IMR-90 (cell line): ENCODE measurements around the gene EML6. TPM values are rescaled to one million over a fixed set of nuclear protein-coding genes. Genes with fewer than 3 reads are reported as not detected.

Experiments
- ATAC-seq: fragments of 200-7000 bp; cut with Tn5 transposase; 2 replicates; pipeline ENCODE4 v1.9.1; 2020; ENCODE audit warnings: low read depth, mild to moderate bottlenecking, moderate library complexity
- BruUV-seq: library from RNA; stranded (reverse); fragments of 400-500 nt; replicated peaks from 2 replicates; lab custom pipeline; 2021; lab: Mats Ljungman, UMichigan
- CTCF ChIA-PET: fragments of 300-600 bp; formaldehyde crosslinking; extraction: SDS; loops from one replicate; lab custom pipeline; 2021; ENCODE audit warnings: antibody characterized with exemption; lab: Yijun Ruan, JAX
- POLR2A ChIA-PET: fragments of 300-600 bp; sonication (Branson Sonifier 250); formaldehyde crosslinking; loops from one replicate; lab custom pipeline; 2022; ENCODE audit warnings: antibody characterized with exemption; ENCODE audit not compliant: unreplicated experiment; lab: Charles Lee
- DNase-seq: peaks from one replicate; pipeline ENCODE4 v3.0.0; 2013
- H2AFZ ChIP-seq: replicated peaks from 2 replicates; pipeline ENCODE3; 2013; ENCODE audit warnings: low read length, mild to moderate bottlenecking; ENCODE audit not compliant: poor library complexity
- H2AK5ac ChIP-seq: 2 replicates; pipeline ENCODE4 v1.6.1; 2013; ENCODE audit warnings: low read depth, low read length, inconsistent platforms
- H2AK9ac ChIP-seq: replicated peaks from 2 replicates; pipeline ENCODE3; 2013; ENCODE audit warnings: mild to moderate bottlenecking, low read depth, low read length, moderate library complexity; ENCODE audit not compliant: poor library complexity
- H2BK120ac ChIP-seq: 2 replicates; pipeline ENCODE4 v1.6.1; 2013; ENCODE audit warnings: low read depth, low read length, inconsistent platforms
- H2BK15ac ChIP-seq: 3 replicates; pipeline ENCODE4 v1.6.1; 2013; ENCODE audit warnings: low read depth, low read length, inconsistent platforms
- H2BK20ac ChIP-seq: 2 replicates; pipeline ENCODE4 v1.6.1; 2013; ENCODE audit warnings: low read depth, mild to moderate bottlenecking, inconsistent platforms, low read length, moderate library complexity
- H2BK5ac ChIP-seq: 2 replicates; pipeline ENCODE4 v1.6.1; 2013; ENCODE audit warnings: mild to moderate bottlenecking, low read depth, low read length, inconsistent platforms; ENCODE audit not compliant: poor library complexity, severe bottlenecking
- H3K14ac ChIP-seq: replicated peaks from 2 replicates; pipeline ENCODE4 v1.6.1; 2013; ENCODE audit warnings: low read depth, low read length, inconsistent platforms
- H3K18ac ChIP-seq: 2 replicates; pipeline ENCODE4 v1.6.1; 2013; ENCODE audit warnings: low read depth, low read length, control low read depth
- H3K23ac ChIP-seq: 2 replicates; pipeline ENCODE4 v1.6.1; 2013; ENCODE audit warnings: low read depth, low read length, inconsistent platforms
- H3K27ac ChIP-seq: 2 replicates; pipeline ENCODE4 v1.5.1; 2013; ENCODE audit warnings: mild to moderate bottlenecking, control low read depth, low read length; ENCODE audit not compliant: insufficient read depth
- H3K27me3 ChIP-seq: 2 replicates; pipeline ENCODE4 v1.6.1; 2013; ENCODE audit warnings: low read length; ENCODE audit not compliant: control insufficient read depth, insufficient read depth
- H3K36me3 ChIP-seq: 2 replicates; pipeline ENCODE4 v1.6.1; 2013; ENCODE audit warnings: low read length, mixed read lengths; ENCODE audit not compliant: control insufficient read depth, insufficient read depth
- H3K4ac ChIP-seq: 2 replicates; pipeline ENCODE4 v1.6.1; 2013; ENCODE audit warnings: low read depth, low read length, inconsistent platforms
- H3K4me1 ChIP-seq: 2 replicates; pipeline ENCODE4 v1.6.1; 2013; ENCODE audit warnings: low read length, mixed read lengths; ENCODE audit not compliant: control insufficient read depth, insufficient read depth
- H3K4me2 ChIP-seq: 2 replicates; pipeline ENCODE4 v1.6.1; 2013; ENCODE audit warnings: low read depth, mild to moderate bottlenecking, control low read depth, low read length, moderate library complexity
- H3K4me3 ChIP-seq: 2 replicates; pipeline ENCODE4 v1.5.1; 2013; ENCODE audit warnings: low read depth, mild to moderate bottlenecking, control low read depth, low read length, moderate library complexity; ENCODE audit not compliant: insufficient read depth
- H3K56ac ChIP-seq: 2 replicates; pipeline ENCODE4 v1.6.1; 2013; ENCODE audit warnings: low read length, inconsistent platforms; ENCODE audit not compliant: insufficient read depth; ENCODE audit errors: extremely low read depth
- H3K79me1 ChIP-seq, 2 experiments: 2 replicates each; pipeline ENCODE4 v1.6.1; 2013; ENCODE audit warnings: low read length in 2 of 2, inconsistent platforms in 1 of 2, low read depth in 1 of 2
- H3K9ac ChIP-seq: 2 replicates; pipeline ENCODE4 v1.6.1; 2013; ENCODE audit warnings: low read depth, low read length, control low read depth
- H3K9me1 ChIP-seq: 2 replicates; pipeline ENCODE4 v1.6.1; 2013; ENCODE audit warnings: low read length, inconsistent platforms; ENCODE audit not compliant: insufficient read depth
- H3K9me3 ChIP-seq: 2 replicates; pipeline ENCODE4 v1.6.1; 2013; ENCODE audit warnings: low read length; ENCODE audit not compliant: control insufficient read depth, insufficient read depth
- H4K20me1 ChIP-seq: 2 replicates; pipeline ENCODE4 v1.6.1; 2013; ENCODE audit warnings: low read length, inconsistent platforms; ENCODE audit not compliant: insufficient read depth
- H4K5ac ChIP-seq: 2 replicates; pipeline ENCODE4 v1.6.1; 2013; ENCODE audit warnings: mild to moderate bottlenecking, low read depth, low read length, control low read depth
- H4K8ac ChIP-seq, 2 experiments: 2 replicates each; pipeline ENCODE4 v1.6.1; 2013; ENCODE audit warnings: low read depth in 2 of 2, low read length in 2 of 2, control low read depth in 1 of 2, inconsistent platforms in 1 of 2
- H4K91ac ChIP-seq: 2 replicates; pipeline ENCODE4 v1.6.1; 2013; ENCODE audit warnings: low read depth, low read length, inconsistent platforms; ENCODE audit not compliant: insufficient read depth
- BHLHE40 ChIP-seq: fragments of 150-350 bp; IDR thresholded peaks from 2 replicates; pipeline ENCODE4 v1.6.1; 2016; ENCODE audit warnings: mild to moderate bottlenecking, low read depth, low read length
- CEBPB ChIP-seq: IDR thresholded peaks from 2 replicates; pipeline ENCODE4 v1.6.1; 2012; ENCODE audit warnings: low read depth, low read length, improper control_type of control experiment
- WGBS, 2 experiments: methylation state at CpG; one replicate each; pipeline versions ENCODE4 v1.1.5 to v1.1.7; 2013; ENCODE audit warnings: missing lambda C conversion rate in 2 of 2; ENCODE audit not compliant: insufficient read length in 1 of 2; ENCODE audit errors: extremely low coverage in 2 of 2; 5-methylcytosine and 5-hydroxymethylcytosine counted together
- dilution Hi-C: fragments of 300-500 bp; cut with HindIII; formaldehyde crosslinking; loops from one replicate; pipeline ENCODE4 v1.14.3; 2018; ENCODE audit warnings: low sequenced_read_pairs; ENCODE audit not compliant: unreplicated experiment
- in situ Hi-C: fragments of 300-500 bp; cut with MboI; formaldehyde crosslinking; loops from 3 replicates; pipeline ENCODE4 v1.14.3; 2019; ENCODE audit warnings: low sequenced_read_pairs, inconsistent platforms, mixed read lengths
- intact Hi-C: fragments of 100-400 bp; cut with micrococcal nuclease; formaldehyde crosslinking; loops from 2 replicates; pipeline ENCODE4 v1.10.0; 2022
- polyA plus RNA-seq, 3 experiments: library from polyadenylated mRNA; depleted of rRNA; stranded (reverse); fragments of >200 nt; gene quantifications; 2 replicates each; pipeline ENCODE4 v1.2.3, GENCODE V29; 2012; ENCODE audit warnings: low replicate concordance in 1 of 3
- total RNA-seq: library from RNA; depleted of rRNA; stranded (reverse); fragments of >200 nt; gene quantifications from 2 replicates; pipeline ENCODE4 v1.2.3, GENCODE V29; 2012

Gene EML6
- total and polyA plus RNA-seq, 2 of the 4 experiments (the other 2 are of a cell fraction): 0.18 to 0.19 TPM

GRCh38 chr2:54864727-54865126, 141.3 kb downstream of the EML6 start:
- no peak overlapping the region for H3K23ac ChIP-seq
- H2BK120ac ChIP-seq: no peak overlapping the region
- no peak overlapping the region for H3K14ac ChIP-seq
- DNase-seq (no peak), ATAC-seq (no peak)
- H2BK20ac ChIP-seq: no peak overlapping the region
- H2AFZ ChIP-seq: no peak overlapping the region
- POLR2A ChIA-PET: no interaction called here
- no peaks in the 10 kb centered on the region for H3K9me3 ChIP-seq
- TF ChIP-seq CEBPB: peak; percentile 39; the same call in 1 of the 2 replicates
- TF ChIP-seq BHLHE40: no peak
- H3K9ac ChIP-seq: no peak overlapping the region
- H3K9me1 ChIP-seq: peaks cover 4% of the 10 kb centered on the region
- no peaks in the 10 kb centered on the region for H3K79me1 ChIP-seq
- H3K4me2 ChIP-seq: no peak overlapping the region
- no peak overlapping the region for H3K27ac ChIP-seq
- H2AK9ac ChIP-seq: no peak overlapping the region
- H4K91ac ChIP-seq: no peak overlapping the region
- H4K20me1 ChIP-seq: no peaks in the 10 kb centered on the region
- no peak overlapping the region for H2BK5ac ChIP-seq
- H3K36me3 ChIP-seq: no peaks in the 10 kb centered on the region
- in situ Hi-C loops: no loop called here
- H3K18ac ChIP-seq: no peak overlapping the region
- H3K4ac ChIP-seq: no peak overlapping the region
- H4K8ac ChIP-seq: no peak overlapping the region
- no CpG with 5 or more reads among the region's 5 CpGs for WGBS, 2 experiments
- CTCF ChIA-PET: no interaction called here
- H4K5ac ChIP-seq: no peak overlapping the region
- no peak overlapping the region for H2BK15ac ChIP-seq
- intact Hi-C loops: no loop called here
- H3K4me3 ChIP-seq: no peak overlapping the region
- dilution Hi-C loops: no loop called here
- H3K4me1 ChIP-seq: peaks cover 2% of the 10 kb centered on the region
- no TSS peak for BruUV-seq
- no peak overlapping the region for H2AK5ac ChIP-seq
- H3K27me3 ChIP-seq: peaks cover 7% of the 10 kb centered on the region
- no peak overlapping the region for H3K56ac ChIP-seq
